Activated T-cell treated with anti-CD3 and anti-CD28 coated beads for 24 hours (primary cell): ENCODE measurements around the gene CCDC8.
"Not testable (repeated sequence)": the region's sequence is repeated elsewhere in the genome, so short reads cannot be mapped to it uniquely, and the experiment has no call there.

Experiments
- DNase-seq: peaks from one replicate; pipeline ENCODE4 v3.0.0-alpha.2; 2020; ENCODE audit warnings: low read depth

CCDC8 gene

DNA sequence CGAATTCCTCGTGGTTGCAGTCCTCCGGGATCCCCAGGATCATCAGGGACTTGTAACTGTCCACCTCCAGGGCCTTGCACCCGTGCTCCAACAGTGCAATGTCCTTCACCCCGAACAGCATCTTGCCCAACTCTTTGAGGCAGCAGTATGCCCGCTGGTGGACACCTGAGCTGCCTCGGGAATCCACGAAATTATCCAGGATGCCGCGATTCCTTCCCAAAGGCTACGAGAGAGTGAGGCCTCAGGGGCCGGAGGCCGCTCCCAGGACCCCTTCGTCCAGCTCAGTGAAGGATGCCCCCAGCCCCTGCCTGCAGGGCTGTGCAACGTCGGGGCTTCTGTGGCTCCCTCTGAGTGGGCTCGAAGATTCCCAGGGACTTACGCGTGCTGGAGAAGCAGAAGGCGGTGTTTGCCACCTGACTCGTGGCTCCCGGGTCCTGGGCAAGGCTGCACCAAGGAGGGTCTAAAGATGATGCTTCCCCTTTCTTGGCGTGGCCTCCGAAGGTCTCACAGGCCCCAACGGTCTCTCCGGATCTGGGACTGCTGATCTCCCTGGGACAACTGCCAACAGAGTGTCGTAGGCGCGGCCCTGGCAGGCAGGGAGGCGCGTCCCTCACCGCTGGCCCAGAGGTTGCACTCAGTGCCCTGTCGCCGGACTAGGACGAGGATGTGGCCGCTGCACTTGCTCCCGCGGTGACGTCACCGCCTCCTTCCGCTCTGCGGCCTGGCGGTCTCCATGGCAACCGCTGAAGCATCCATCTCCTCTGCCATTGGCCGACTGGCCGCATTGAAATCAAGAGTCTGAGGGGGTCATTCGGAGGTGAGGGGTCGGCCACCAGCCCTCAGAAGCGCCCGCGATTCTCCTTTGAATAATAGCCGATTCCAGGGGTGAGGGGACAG is 15.1 kb upstream of the CCDC8 start, which contains the start of gene PNMA8C:
Gene PNMA8C (minus strand): TSS at position 698 of the 897 bp plus-strand sequence. CDS start 577 bp downstream, at position 121.
- no peak for DNase-seq

DNA sequence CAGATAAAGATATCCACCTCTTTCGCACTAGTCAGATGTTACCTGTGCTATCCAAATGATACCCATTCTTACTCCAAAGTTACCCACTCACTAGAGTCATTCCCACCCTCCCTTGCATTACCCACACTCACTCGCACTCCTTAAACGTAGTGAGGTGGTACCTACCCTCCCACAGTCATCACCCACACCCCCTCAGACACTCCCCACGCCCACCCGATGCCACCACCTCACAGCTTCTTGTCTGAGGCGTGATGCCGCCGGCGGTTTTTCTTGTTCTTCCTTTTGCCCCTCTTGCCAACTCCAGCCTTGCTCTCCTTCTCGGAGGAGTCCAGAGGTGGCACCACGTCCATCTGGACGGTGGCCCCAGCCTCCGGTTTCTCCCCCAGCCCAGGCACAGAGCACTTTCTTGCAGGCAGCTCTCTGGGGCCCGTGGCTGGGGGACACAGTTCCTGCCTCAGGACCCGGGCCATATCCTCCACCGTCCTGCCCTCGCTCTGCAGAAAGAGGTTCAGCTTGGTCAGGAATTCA is 14.2 kb upstream of the CCDC8 start:
- DNase-seq: no peak

DNA sequence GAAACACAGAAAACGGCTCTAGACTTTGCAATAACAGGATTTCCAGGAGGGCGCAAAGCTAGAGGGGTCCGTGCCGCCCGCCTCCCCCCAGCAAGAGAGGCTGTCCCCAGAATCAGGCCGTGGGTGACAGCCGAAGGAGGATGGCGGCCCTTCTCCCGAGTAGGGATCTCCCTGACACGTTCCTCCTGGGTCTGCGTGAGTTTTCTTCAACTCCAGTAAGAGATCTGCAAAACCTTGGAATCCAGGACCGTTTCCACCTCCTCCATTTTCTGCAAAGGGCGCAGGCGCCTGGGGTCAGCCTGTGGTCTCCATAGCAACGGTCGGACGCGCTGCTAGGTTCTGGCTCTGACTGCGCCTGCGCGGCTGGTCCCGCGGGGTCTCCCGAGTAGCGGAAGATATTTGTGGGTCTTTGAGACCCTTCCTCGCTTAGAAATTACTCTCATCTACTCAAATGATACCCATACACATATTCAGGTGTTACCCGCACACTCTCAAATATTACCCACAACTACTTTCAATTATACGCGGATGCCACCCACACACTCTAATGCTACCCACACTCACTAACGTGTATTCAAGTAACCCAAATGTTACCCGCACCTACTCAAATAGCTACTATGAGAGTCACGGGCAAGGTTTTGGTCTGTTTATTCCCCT is 13.3 kb upstream of the CCDC8 start:
- no peak for DNase-seq

DNA sequence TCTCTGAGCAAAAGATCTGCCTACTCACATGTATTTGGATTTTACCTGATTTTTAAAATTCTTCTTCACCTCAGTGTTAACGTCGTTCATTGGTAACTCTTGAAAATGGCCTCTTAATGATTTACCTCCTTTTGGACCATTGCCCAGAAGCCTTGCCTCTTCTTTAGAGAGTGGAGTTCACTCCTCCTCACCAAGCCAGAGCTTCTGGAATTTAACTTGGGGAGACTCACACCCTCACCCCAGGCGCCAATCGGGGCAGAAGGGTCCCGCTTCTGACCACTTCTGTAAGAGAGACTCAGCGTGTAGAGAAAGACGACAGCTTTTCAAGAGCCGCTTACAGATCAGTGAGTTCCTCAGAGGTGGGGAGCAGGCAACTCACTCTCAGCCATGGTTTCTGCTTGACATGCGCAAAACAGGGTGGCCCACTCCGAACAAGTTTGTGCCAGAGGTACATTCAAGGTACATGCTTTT is 12.7 kb upstream of the CCDC8 start:
- no peak for DNase-seq

DNA sequence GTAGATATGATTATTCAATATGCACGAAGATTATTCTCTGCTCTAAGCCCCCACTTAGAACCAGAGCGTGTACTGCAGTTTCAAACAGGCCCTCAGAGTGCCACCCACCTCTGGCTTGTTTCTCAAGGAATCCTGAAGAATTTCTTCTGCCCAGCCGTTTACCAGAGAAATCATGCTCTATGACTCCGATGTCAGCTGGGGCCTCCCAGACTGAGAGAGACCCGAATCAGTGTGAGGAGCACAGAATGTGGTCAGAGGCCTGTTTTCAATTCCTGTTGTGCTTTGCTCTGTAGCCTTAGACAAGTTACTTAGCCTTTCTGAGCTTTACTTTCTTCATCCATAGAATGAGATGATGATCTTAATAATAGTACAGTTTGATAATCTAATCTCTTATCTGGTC is 9.8 kb upstream of the CCDC8 start:
- no peak for DNase-seq

DNA sequence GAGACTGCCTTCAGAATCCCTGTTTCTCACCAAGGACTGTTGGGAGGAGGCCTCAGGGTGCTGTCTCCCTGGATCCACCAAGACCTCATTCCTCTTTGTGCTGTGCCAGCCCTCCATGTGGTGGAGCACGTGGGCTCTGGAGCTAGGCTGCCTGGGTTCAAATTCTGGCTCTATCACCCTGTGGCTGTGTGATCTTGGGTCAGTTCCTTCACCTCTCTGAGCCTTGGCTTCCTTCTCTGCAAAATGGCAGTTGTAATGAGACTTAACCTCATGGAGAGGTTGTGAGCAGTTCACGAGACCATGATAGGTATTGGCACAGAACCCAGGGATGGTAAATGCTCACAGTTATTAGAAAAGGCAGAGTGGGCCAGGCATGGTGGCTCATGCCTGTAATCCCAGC is 9.0 kb upstream of the CCDC8 start:
- DNase-seq: no peak

DNA sequence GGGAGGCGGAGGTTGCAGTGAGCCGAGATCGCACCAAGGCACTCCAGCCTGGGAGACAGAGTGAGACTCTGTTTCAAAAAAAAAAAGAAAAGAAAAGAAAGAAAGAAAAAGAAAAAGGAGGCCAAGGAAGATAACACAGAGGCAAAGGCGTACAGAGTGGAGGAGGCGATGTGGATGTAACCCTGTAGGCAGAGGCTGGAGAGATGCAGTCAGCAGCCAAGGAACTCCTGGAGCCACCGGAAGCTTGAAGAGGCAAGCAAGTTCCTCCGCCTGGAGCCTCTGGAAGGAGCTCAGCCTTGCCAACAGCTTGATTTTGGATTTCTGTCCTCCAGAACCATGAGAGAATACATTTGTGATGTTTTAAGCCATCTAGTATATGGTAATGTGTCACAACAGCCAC is 6.7 kb upstream of the CCDC8 start:
- no peak for DNase-seq

DNA sequence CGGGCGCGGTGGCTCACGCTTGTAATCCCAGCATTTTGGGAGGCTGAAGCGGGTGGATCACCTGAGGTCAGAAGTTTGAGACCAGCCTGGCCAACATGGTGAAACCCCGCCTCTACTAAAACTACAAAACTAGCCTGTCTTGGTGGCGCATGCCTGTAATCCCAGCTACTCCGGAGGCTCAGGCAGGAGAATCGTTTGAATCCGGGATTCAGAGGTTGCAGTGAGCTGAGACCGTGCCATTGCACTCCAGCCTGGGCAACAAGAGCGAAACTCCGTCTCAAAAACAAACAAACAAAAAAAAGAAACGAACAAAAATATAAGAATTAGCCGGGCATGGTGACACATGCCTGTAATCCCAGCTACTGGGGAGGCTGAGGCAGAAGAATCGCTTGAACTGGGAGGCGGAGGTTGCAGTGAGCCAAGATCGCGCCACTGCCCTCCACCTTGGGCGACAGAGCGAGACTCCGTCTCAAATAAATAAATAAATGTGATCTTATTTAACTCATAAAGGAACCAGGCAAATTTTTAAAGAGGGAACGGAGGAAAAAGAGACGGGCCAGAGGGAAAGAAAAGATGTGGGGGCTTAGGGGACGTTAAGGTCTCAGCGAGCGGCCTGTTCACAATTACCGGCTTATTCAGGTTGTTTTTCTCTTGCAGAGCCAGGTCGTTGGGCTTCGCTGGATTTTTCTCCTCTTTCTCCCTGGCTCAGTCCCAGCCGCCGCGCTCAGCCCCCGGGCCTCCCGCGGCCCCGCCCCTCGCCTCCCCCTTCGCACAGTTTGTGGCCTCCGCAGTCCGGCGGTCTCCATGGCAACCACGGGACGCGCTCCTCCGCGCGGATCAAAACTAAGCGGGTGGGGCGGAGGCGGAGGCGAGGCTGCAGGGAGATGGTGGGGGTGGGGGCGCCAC is 2.7 kb upstream of the CCDC8 start:
- not testable (repeated sequence) for DNase-seq

DNA sequence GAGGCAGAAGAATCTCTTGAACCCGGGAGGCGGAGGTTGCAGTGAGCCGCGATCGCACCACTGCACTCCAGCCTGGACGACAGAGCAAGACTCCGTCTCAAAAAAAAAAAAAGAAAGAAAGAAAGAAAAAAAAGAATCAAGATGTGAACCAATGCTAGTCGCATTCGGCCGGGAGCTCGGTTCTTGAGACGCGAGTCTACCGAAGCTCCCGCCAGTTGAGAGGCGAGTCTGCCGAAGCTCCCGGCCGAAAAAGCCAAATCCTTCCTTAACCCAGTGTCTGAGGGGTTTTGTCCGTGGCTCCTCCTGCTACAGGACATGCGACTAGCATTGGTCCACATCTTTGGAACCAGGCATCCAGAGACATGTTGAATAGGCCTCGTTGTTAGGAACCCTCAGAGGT is 1.5 kb upstream of the CCDC8 start:
- not testable (repeated sequence) for DNase-seq

DNA sequence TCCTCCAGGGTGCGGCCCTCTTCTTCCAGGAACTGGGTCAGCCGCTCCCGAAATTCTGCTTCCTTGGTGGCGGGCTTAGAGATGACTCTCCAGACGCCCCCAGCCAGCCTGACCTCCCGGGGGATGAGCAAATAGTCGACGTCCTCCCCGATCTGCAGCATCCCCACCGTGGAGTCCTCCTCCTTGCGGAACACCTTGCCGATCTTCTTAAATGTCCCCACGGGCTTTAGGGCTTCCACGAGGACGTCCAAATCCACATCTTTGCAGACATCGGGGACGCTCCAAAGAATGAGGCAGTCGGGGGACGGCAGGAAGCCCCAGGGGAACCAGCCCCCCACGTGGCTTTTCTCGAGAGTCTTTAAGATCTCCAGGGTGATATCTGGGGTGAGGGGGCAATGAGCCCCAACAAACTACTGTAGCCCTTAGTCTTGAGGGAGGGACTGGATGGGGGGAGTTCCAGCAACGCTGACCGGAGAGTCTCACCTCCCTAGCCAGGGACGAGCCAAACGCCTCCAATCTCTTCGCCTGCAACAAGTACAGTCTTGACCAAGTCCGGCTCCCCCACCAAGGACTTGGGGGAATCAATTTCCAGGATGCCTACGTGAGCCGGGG is 608 bp downstream of the CCDC8 start:
- DNase-seq: no peak

DNA sequence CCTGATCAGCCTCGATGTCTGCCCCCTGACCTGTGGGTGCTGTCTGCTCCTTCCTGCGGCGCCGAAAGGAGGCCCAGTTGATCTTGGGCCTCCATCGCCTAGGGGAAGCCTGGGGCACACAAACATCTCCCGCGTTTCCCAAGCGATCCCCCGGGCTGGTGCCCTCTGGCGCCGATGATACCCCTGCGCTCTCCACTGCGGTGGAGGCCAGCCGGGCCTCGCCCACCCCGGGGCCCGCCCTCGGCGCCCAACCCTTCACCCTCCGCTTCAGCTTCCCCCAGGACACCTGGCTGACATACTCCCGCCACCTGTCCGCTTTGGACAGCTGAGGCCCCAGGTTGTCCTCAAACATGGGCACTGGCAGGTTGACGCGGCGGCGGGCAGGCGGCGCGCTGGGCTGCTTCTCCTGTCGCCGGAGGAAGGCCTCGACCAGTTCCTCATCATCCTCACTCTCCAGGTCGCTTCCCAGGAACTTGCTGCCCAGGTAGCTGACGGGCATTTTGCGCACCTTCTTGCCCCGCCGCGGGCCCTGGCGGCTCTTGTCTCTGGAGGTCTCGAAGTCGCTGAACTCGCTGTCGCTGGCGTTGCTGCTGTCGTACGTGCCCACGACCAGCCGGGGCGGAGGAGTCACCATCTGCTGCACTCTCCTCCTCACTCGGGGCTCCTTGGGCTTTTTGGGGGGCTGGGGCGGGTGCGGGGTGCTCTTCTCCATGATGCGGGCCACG is 1.3 kb downstream of the CCDC8 start:
- no peak for DNase-seq

DNA sequence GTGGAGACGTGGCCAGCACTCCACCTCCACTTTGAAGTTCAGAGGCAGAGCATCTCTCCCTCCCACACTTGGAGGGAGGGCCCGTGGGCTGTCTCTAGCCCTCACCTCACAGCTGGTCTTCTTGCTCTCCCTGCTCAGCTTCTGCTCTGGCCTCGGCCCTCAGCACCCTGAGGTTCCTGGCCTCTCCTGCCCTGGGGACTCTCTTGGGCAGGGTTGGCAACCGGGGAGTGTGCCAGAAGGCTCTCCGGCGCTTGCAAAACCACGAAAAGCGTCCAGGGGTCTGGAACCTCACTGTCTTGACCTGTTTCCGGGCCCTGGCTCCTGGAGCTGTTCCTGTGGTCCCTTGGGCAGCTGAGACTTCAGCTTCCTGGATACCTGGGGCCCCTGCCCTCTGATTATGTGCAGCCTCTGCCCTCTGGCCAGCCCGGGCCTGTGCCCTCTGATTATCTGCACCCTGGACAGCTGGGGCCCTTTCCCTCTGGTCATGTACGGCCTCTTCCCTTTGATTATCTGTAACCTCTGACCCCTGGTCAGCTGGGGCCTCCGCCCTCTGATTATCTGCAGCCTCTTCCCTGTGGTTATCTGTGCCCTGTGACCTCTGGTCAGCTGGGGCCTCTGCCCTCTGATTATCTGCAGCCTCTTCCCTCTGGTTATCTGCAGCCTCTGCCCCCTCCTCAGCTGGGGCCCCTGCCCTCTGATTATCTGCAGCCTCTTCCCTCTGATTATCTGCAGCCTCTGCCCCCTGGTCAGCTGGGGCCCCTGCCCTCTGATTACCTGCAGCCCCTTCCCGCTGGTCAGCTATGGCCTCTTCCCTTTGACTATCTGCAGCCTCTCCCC is 2.1 kb downstream of the CCDC8 start:
- no peak for DNase-seq

DNA sequence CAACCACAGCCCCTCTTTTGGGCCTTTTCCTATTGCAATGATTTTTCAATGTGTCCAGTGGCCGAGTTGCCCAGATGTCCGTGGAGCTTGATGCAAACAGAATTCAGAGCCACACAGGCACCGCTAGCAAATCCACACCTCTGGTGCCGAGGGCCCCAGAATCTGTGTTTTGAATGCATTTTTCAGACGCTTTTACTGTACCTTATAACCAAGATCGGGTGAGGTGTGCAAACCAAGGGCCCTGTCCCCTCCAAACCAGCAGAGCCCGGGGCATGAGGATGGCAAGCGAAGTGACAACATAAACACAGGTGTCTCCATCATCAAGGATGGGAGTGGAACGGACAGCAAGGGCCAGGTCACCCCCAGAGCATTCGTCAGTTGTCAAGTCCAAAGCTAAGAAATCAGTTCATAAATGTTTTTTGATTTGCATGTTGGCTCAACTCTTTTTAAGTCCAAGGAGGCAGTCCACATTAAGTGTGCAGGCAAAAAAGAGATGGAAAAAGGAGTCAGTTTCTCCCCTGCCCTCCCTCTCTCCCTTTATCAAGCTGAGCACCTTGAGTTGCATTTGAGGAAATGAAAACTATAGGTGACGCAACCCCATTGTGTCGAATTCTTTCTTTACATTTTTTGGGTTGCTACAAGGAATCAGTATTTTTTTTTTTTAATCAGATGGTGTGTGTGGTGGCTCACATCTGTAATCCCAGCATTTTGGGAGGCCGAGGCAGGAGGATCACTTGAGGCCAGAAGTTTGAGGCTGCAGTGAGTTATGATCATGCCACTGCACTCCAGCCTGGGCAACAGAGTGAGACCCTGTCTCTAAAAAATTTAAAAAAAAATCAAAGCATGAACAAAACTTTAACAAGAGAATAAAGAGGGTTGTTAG is 2.9 kb downstream of the CCDC8 start:
- DNase-seq: no peak

DNA sequence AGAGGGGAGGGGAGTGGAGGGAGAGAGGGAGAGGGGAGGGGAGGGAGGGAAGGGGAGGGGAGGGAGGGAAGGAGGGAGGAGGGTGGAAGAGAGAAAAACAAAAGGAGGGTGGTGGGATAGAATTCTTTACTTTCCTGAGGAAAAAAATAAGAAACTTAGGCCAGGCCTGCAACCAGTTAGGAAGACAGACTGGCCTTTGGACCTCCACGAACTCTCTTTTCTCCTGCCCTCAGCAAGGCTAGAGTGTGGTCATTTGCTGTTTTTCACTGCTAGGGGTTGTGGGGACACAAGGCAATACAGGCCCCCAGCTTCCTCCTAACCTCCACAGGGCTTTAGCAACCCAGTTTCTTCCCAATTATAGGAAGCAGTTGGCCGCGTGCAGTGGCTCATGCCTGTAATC is 4.2 kb downstream of the CCDC8 start:
- DNase-seq: no peak

DNA sequence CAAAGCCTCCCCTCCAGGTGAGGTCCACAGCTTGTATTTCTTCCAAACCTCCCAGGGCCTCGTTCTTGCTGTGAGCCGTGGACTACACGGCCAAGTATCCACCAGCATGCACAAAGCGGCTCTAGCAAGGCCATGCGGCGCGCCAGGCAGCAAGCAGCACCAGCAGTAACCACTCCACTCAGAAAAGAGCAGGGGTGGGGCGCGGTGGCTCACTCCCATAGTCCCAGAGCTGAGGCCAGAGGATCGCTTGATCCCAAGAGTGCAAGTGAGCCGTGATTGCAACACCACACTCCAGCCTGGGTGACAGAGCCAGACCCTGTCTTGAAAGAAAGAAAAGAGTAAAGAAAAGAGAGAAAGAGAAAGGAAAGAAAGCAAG is 4.7 kb downstream of the CCDC8 start:
- DNase-seq: no peak

DNA sequence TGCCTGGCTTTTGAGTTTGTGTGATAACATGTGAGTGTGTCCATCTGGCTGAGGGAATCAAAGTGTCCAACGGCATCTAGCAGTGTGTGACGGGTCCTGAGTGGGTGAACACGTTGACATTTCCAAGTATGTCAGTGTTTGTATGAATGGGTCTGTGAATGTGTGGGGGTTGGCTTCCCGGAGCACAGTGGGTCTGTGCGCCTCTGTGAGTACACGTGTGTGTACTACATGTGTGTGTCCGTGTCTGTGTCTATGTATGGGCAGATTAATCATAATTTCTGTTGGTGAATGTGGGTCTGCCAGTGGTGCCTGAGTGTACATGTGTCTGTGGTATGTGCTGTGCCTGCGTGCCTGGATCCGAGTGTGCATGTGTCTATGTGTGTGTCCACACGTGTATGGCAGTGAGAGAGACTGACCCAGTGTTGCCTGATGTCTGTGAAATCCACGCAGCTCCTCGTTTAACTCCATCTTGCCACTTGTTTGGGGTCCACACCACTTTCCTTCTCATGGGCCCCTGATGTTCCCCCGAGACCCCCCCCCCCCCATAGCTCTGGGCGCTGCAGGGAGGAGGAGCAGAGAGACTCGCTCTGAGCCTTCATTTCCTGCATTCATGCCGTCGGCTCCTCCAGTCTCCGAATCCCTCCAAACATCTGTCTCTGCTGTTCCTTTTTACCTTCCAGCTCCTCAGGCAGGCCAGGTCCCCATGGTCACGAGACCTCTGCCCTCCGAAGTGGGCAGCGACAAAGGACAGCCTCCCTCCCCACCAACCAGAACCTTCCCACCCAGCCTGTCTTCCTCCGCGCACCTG is 5.3 kb downstream of the CCDC8 start:
- no peak for DNase-seq

DNA sequence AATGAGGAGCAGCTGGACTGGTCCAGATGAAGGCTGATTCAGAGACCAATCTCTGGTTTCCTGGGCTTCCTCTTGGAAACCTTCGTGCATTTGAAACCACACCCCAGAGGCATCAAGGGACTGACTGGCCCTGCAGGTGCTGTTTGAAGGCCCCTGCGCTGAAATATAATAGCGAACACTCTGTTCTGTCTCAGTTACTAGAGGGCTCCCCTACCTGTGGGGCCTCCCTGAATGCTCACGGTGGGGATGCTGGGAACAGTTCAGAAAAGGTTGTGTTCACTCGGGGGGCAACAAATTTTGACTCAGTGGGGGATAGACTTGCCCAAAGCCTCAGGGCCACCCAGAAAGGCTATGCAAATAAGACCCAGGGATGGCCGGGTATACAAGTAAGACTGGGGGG is 6.4 kb downstream of the CCDC8 start:
- DNase-seq: no peak
